K562 treated with DMSO at 1 percent for 24 hours (cell line): Measurements from ENCODE around the gene ARF3. TPM values are rescaled to one million over a fixed set of nuclear protein-coding genes. Genes with fewer than 3 reads are reported as not detected.

Source experiments
- total RNA-seq: library from RNA; unstranded; fragments of 300-600 nt; gene quantifications from 2 replicates; pipeline ENCODE4 v1.2.3, GENCODE V29; 2022; ENCODE audit warnings: low read depth; ENCODE audit not compliant: insufficient read depth

ARF3 gene
- 93.5 and 100 TPM in 2 replicates for total RNA-seq

DNA sequence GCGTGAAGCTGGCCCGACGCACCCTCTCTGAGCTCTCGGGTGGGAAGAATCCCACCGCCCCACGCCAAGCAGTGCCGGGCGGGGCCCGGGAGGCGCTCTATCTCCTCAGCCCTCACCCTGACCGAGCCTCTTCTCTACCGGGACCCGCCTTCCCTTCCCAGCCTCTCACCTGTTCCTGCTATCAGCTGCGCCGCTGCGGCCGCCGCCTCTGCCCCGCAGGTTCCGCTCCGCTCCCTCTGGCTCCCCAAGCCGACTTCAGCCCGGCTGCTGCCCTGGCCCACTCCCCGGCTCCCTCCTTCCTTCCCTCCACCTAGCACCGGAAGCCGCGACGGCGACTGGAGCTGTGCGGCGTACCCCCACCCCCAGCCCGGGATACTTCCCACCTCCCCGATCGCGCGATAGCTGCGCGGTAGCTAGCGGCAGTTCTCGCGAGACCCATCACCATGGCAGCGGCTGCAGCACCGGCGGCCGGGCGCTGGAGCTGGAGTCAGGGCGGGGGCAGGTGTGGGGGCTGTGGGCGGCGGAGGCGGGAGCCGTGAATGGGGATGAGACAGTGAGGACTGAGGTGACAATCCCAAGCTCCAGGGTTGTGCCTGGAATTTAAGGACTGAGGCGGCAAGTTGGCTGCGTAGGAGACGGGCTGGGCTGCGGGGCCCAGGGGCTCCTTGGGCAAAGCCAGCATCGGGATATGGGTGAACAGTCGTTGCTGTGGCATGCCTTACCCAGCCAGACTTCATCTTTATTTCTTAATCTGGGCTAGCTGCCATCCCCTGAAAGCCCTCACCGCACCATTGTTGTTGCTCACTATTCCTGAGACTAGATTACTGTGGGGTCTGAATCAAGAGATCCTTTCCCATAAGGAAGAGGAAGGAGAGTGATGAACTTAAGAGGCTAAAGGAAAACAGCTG lies at the start of gene ARF3:
TSS of gene ARF3 (minus strand) at position 347 of the 908 bp plus-strand sequence. CDS start 16,392 bp downstream, outside the sequence.

GRCh38 chr12:48999371-49000131 lies 42.3 kb upstream of the ARF3 start, which contains the start of gene DDN:
TSS of gene DDN (minus strand) at chr12:48999375. CDS start at chr12:48999287, 88 bp downstream.

DNA sequence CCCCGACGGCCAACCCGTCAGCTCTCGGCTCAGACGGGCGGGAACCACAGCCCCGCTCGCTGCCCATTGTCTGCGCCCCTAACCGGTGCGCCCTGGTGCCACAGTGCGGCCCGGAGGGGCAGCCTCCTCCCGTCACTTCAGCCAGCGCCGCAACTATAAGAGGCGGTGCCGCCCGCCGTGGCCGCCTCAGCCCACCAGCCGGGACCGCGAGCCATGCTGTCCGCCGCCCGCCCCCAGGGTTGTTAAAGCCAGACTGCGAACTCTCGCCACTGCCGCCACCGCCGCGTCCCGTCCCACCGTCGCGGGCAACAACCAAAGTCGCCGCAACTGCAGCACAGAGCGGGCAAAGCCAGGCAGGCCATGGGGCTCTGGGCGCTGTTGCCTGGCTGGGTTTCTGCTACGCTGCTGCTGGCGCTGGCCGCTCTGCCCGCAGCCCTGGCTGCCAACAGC lies 21.0 kb upstream of the ARF3 start, which contains the start of gene WNT1:
TSS of gene WNT1 (plus strand) at position 32 of the 450 bp plus-strand sequence. CDS start at position 361, 329 bp downstream.

GRCh38 chr12:48925304-48926011 lies 31.8 kb downstream of the ARF3 start, which contains the start of gene FKBP11:
TSS of gene FKBP11 (minus strand) at chr12:48925492. CDS start at chr12:48925428, 64 bp downstream.

Other genes with a start within 250 kb of the ARF3 start
- gene CCNT1, start 240.8 kb downstream of the ARF3 start, total RNA-seq: 9.2 and 10.8 TPM in 2 replicates
- 1.2 and 1.9 TPM in 2 replicates for gene ADCY6, start 168.4 kb downstream of the ARF3 start, total RNA-seq
- 2.5 TPM in 2 replicates for gene CACNB3, start 139.0 kb downstream of the ARF3 start, total RNA-seq
- 80.9 and 83.0 TPM in 2 replicates for gene DDX23, start 105.3 kb downstream of the ARF3 start, total RNA-seq
- 2.8 TPM in 2 replicates for gene RND1, start 91.6 kb downstream of the ARF3 start, total RNA-seq
- gene FKBP11, start 32.0 kb downstream of the ARF3 start, total RNA-seq: 3.8 and 4.3 TPM in 2 replicates
- 0.36 and 1.3 TPM in 2 replicates for gene WNT10B, start 14.2 kb upstream of the ARF3 start, total RNA-seq
- gene WNT1, start 20.8 kb upstream of the ARF3 start, total RNA-seq: not detected in 2 replicates
- 0.63 and 0.68 TPM in 2 replicates for gene DDN, start 41.9 kb upstream of the ARF3 start, total RNA-seq
- gene PRKAG1, start 61.3 kb upstream of the ARF3 start, total RNA-seq: 65.8 and 65.9 TPM in 2 replicates
- 37.3 and 38.9 TPM in 2 replicates for gene KMT2D, start 103.3 kb upstream of the ARF3 start, total RNA-seq
- 21.6 and 22.2 TPM in 2 replicates for gene RHEBL1, start 112.5 kb upstream of the ARF3 start, total RNA-seq
- 1.3 and 2.4 TPM in 2 replicates for gene DHH, start 137.3 kb upstream of the ARF3 start, total RNA-seq
- 37.0 and 40.5 TPM in 2 replicates for gene LMBR1L, start 153.4 kb upstream of the ARF3 start, total RNA-seq
- gene TUBA1B, start 173.9 kb upstream of the ARF3 start, total RNA-seq: 2,823 and 2,914 TPM in 2 replicates
- gene TUBA1A, start 231.6 kb upstream of the ARF3 start, total RNA-seq: 60.6 and 68.2 TPM in 2 replicates